ENCODE results near the gene CYP4A11. TPM values are rescaled to one million over a fixed set of nuclear protein-coding genes. Genes with fewer than 3 reads are reported as not detected.

Gene CYP4A11
- total and polyA plus RNA-seq, 2 experiments from 2014 or later, result not detected

GRCh38 chr1:46931151-46931550, 10.1 kb downstream of the CYP4A11 start:
- H3K4me3 Mint-ChIP-seq, result no peak overlapping the region
- no peak overlapping the region for H3K27ac ChIP-seq (ENCODE audit: low read depth)
- no peaks in the 10 kb centered on the region for H3K79me2 ChIP-seq (replicated peaks; ENCODE audit: insufficient read depth)
- TF ChIP-seq JUNB (IDR thresholded peaks at IDR 0.05; ENCODE audit: unreplicated experiment) (no peak), CREB1 (CRISPR knock-in tag; IDR thresholded peaks at IDR 0.05; ENCODE audit: low read depth) (no peak), ZNF114 (CRISPR knock-in tag; IDR thresholded peaks at IDR 0.05) (no peak)
- no peaks in the 10 kb centered on the region for H3K36me3 Mint-ChIP-seq (ENCODE audit: low read depth)
- H3K4me2 ChIP-seq, result no peak overlapping the region
- ATAC-seq (no peak), DNase-seq (ENCODE audit: low spot score) (no peak)
- H3K4me1 ChIP-seq (ENCODE audit: insufficient read depth), result no peaks in the 10 kb centered on the region
- H4K20me1 ChIP-seq (replicated peaks; ENCODE audit: insufficient read depth), result no peaks in the 10 kb centered on the region
- no peak overlapping the region for H3K27ac Mint-ChIP-seq
- no peaks in the 10 kb centered on the region for H3K9me2 ChIP-seq (ENCODE audit: insufficient read depth)
- no peak overlapping the region for H3K4me3 ChIP-seq
- H3K9me3 Mint-ChIP-seq, result no peaks in the 10 kb centered on the region; the same call in 2 of the 3 replicates
- H3K36me3 ChIP-seq (ENCODE audit: insufficient read depth), result no peaks in the 10 kb centered on the region
- no peak overlapping the region for H2AFZ ChIP-seq
- H3K27me3 ChIP-seq (ENCODE audit: insufficient read depth), result no peaks in the 10 kb centered on the region
- no peaks in the 10 kb centered on the region for H3F3A ChIP-seq (replicated peaks; ENCODE audit: low read depth)
- no peaks in the 10 kb centered on the region for H3K4me1 Mint-ChIP-seq
- H3K27me3 Mint-ChIP-seq (ENCODE audit: insufficient read depth, low read depth, poor library complexity), result peaks cover 9% of the 10 kb centered on the region

DNA sequence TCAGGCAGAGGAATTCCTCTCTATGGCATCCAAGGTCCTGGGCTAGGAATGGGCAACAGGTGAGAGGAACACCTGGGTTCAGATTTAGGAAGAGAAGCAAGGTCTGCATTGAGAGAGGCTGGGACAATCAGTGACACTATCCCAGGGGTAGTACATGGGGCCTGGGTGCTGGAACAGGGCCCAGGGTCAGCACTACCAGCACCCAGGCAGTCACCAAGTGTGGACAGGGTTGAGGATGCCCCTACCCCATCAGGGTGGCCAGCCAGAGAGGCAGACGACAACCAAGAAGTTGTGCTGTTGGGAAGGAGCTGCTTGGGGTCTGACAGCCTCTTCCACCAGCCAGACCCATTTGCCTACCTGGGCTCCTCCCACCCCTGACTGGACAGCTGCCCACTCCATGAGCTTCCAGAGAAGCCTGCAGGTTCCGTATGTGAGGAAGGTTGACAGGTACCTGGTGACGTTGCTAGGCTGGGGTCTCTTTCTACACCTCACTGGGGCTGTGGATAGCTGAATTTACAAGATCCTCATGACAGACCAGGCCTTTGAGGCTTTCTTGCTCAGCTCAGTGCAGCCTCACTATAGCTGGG, 13.9 kb downstream of the CYP4A11 start:
- H3K27me3 Mint-ChIP-seq (ENCODE audit: insufficient read depth, low read depth, poor library complexity), result peaks cover 10% of the 10 kb centered on the region
- H3K27ac Mint-ChIP-seq, result no peak overlapping the region
- TF ChIP-seq, protein P1, sequence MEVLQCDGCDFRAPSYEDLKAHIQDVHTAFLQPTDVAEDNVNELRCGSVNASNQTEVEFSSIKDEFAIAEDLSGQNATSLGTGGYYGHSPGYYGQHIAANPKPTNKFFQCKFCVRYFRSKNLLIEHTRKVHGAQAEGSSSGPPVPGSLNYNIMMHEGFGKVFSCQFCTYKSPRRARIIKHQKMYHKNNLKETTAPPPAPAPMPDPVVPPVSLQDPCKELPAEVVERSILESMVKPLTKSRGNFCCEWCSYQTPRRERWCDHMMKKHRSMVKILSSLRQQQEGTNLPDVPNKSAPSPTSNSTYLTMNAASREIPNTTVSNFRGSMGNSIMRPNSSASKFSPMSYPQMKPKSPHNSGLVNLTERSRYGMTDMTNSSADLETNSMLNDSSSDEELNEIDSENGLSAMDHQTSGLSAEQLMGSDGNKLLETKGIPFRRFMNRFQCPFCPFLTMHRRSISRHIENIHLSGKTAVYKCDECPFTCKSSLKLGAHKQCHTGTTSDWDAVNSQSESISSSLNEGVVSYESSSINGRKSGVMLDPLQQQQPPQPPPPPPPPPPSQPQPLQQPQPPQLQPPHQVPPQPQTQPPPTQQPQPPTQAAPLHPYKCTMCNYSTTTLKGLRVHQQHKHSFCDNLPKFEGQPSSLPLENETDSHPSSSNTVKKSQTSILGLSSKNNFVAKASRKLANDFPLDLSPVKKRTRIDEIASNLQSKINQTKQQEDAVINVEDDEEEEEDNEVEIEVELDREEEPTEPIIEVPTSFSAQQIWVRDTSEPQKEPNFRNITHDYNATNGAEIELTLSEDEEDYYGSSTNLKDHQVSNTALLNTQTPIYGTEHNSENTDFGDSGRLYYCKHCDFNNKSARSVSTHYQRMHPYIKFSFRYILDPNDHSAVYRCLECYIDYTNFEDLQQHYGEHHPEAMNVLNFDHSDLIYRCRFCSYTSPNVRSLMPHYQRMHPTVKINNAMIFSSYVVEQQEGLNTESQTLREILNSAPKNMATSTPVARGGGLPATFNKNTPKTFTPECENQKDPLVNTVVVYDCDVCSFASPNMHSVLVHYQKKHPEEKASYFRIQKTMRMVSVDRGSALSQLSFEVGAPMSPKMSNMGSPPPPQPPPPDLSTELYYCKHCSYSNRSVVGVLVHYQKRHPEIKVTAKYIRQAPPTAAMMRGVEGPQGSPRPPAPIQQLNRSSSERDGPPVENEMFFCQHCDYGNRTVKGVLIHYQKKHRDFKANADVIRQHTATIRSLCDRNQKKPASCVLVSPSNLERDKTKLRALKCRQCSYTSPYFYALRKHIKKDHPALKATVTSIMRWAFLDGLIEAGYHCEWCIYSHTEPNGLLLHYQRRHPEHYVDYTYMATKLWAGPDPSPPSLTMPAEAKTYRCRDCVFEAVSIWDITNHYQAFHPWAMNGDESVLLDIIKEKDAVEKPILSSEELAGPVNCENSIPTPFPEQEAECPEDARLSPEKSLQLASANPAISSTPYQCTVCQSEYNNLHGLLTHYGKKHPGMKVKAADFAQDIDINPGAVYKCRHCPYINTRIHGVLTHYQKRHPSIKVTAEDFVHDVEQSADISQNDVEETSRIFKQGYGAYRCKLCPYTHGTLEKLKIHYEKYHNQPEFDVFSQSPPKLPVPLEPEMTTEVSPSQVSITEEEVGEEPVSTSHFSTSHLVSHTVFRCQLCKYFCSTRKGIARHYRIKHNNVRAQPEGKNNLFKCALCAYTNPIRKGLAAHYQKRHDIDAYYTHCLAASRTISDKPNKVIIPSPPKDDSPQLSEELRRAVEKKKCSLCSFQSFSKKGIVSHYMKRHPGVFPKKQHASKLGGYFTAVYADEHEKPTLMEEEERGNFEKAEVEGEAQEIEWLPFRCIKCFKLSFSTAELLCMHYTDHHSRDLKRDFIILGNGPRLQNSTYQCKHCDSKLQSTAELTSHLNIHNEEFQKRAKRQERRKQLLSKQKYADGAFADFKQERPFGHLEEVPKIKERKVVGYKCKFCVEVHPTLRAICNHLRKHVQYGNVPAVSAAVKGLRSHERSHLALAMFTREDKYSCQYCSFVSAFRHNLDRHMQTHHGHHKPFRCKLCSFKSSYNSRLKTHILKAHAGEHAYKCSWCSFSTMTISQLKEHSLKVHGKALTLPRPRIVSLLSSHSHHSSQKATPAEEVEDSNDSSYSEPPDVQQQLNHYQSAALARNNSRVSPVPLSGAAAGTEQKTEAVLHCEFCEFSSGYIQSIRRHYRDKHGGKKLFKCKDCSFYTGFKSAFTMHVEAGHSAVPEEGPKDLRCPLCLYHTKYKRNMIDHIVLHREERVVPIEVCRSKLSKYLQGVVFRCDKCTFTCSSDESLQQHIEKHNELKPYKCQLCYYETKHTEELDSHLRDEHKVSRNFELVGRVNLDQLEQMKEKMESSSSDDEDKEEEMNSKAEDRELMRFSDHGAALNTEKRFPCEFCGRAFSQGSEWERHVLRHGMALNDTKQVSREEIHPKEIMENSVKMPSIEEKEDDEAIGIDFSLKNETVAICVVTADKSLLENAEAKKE (CRISPR knock-in tag; IDR thresholded peaks at IDR 0.05), result no peak

More for the DNA sequence above, 13.9 kb downstream of the CYP4A11 start:
- no peaks in the 10 kb centered on the region for H3K27me3 ChIP-seq (ENCODE audit: insufficient read depth)
- no peaks in the 10 kb centered on the region for H3K9me2 ChIP-seq (ENCODE audit: insufficient read depth)
- no peak overlapping the region for H3K27ac ChIP-seq (ENCODE audit: low read depth)
- no peaks in the 10 kb centered on the region for H3F3A ChIP-seq (replicated peaks; ENCODE audit: low read depth)
- no peak overlapping the region for H3K4me3 ChIP-seq
- peaks cover 12% of the 10 kb centered on the region; the same call in 2 of the 3 replicates for H3K9me3 Mint-ChIP-seq
- H3K4me1 Mint-ChIP-seq, result peaks cover 5% of the 10 kb centered on the region; the same call in 2 of the 3 replicates
- H3K79me2 ChIP-seq (replicated peaks; ENCODE audit: insufficient read depth), result no peaks in the 10 kb centered on the region
- no peak overlapping the region for H3K4me3 Mint-ChIP-seq
- no peaks in the 10 kb centered on the region for H3K36me3 Mint-ChIP-seq (ENCODE audit: low read depth)
- H3K4me2 ChIP-seq, result no peak overlapping the region
- H3K36me3 ChIP-seq (ENCODE audit: insufficient read depth), result no peaks in the 10 kb centered on the region
- no peaks in the 10 kb centered on the region for H4K20me1 ChIP-seq (replicated peaks; ENCODE audit: insufficient read depth)
- ATAC-seq (no peak), DNase-seq (ENCODE audit: low spot score) (no peak)
- no peak overlapping the region for H2AFZ ChIP-seq
- H3K4me1 ChIP-seq (ENCODE audit: insufficient read depth), result no peaks in the 10 kb centered on the region

Measured in GM23338 (cell line).